ENCODE results near the gene MED8.
"Not testable (repeated sequence)": the region's sequence is repeated elsewhere in the genome, so short reads cannot be mapped to it uniquely, and the experiment has no call there.

Gene MED8

DNA sequence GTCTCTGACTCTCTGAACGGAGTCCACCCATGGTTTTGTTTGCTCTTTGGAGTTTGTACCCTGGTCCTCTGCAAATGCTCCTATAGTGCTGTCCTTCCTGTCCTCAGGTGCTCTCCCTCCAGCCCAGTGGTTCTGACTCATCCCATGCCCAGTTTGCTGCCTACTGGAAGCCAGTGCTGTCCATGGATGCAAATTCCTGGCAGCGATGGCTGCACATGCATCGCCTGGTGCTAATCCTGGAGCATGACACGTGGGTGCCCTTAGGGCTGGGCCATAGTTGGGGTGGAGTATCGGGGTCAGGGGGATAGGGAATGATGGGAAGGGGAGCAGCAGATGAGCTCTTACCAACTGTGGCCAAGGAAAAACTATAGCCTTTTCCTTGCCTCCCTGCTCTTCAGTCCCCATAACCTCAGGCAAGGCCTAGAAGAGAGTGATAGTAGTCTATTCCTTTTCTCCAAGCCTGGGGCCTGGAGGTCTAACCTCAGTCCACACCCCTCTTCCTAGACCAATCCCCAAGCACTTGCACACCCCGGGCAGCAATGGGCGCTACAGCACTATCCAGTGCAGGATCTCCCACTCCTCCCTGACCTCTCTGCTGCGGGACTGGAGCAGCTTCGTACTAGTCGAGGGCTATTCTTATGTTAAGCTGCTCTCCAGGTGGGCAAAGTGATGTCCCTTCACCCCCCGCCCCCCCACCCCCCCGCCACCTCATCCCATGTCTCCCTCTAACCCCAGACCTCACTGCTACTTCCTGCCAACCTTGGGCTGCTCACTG, 32.6 kb upstream of the MED8 start:
- DNase-seq, result no peak

- DNase-seq, result no peak
Measured at GRCh38 chr1:43421396-43421795, 31.8 kb upstream of the MED8 start.

- no peak for DNase-seq
Measured at GRCh38 chr1:43420874-43421273, 31.3 kb upstream of the MED8 start.

GRCh38 chr1:43419627-43420425, 30.2 kb upstream of the MED8 start:
- no peak for DNase-seq

DNA sequence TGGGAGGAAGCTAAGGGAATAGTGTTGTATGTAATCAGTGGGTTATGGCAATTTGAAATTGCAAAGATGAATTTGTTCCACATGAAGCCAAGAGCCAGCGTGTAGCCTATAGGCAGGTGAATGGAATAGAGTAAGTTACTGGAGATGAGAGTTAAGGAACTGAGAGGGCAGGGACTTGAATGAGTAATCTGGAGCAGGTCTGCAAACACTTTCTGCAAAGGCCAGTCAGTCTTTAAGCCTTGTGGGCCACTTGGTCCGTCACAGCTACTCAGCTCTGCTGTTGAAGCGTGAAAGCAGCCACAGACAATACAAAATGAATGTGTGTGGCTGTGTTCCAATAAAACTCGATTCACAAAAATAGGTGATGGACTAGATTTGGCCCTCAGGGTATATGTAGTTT, 29.3 kb upstream of the MED8 start:
- DNase-seq, result no peak

- no peak for DNase-seq
Measured at GRCh38 chr1:43415901-43416300, 26.3 kb upstream of the MED8 start.

- DNase-seq, result no peak
Measured at GRCh38 chr1:43414634-43415223, 25.1 kb upstream of the MED8 start.

DNA sequence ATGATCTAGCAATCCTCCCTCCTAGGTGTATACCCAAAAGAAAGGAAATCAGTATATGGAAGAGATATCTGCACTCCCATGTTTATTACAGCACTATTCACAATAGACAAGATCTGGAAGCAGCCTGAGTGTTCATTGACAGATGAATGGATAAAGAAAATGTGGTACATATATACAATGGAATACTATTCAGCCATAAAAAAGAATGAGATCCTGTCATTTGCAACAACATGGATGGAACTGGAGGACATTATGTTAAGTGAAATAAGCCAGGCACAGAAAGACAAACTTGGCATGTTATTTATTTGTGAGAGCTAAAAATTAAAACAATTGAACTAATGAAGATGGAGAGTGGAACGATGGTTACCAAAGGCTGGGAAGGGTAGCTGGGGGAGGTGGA, 23.8 kb upstream of the MED8 start:
- not testable (repeated sequence) for DNase-seq

GRCh38 chr1:43410571-43410970, 21.0 kb upstream of the MED8 start:
- DNase-seq, result no peak

DNA sequence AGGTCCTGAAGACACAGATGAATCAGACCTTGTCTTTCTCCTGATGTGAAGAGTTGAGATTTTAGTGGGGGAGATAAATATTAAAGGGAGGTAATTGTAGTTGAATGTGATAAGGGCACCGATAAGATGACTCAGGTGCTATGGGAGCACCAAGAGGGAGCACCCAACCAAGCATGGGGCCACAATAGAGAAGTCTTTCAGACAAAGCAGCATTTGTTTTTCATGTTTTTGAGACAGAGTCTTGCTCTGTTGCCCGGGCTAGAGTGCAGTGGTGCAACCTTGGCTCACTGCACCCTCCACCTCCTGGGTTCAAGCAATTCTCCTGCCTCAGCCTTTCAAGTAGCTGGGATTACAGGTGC, 16.3 kb upstream of the MED8 start:
- DNase-seq, result no peak

DNA sequence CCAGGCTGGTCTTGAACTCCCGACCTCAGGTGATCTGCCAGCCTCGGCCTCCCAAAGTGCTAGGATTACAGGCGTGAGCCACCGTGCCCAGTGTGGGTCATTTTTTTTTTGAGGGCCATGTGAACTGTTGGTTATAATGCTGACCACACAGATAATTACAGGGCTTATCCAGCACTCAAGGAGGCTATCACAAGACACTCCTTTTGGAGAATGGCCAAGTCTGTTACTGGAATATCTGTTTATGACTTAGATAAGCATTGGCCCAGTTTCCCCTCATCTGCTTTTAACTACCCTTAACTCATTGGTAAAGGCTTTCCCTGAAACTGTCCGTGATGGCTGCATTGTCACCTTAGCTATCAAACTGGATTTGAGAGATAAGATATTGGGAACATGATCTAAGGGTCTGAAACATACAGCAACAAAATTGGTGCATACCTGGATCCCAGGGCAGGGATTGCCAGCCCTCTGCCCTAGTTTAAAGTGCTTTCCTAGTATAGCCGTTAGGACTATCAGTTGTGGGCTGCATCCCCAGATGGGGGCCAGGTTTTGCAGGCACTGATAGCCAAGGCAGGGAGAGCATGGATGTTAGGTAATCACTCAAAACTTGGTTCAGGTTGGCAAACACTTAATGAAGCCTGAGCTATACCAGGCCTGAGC, 15.7 kb upstream of the MED8 start:
- DNase-seq, result no peak

- DNase-seq, result no peak
Measured at GRCh38 chr1:43404353-43404752, 14.8 kb upstream of the MED8 start.

- no peak for DNase-seq
Measured at GRCh38 chr1:43402089-43402865, 12.7 kb upstream of the MED8 start.

DNA sequence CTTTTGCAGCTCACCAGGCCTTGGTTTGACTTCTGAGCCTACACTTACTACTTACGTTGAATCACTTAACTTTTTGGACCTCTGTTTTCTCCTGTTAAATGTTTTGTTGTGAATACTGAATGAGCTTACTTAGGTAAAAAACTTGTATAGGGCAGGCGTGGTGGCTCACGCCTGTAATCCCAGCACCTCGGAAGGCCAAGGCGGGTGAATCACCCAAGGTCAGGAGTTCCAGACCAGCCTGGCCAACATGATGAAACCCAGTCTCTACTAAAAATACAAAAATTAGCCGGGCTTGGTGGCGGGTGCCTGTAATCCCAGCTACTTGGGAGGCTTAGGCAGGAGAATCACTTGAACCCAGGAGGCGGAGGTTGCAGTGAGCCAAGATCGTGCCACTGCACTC, 10.8 kb upstream of the MED8 start:
- not testable (repeated sequence) for DNase-seq

DNA sequence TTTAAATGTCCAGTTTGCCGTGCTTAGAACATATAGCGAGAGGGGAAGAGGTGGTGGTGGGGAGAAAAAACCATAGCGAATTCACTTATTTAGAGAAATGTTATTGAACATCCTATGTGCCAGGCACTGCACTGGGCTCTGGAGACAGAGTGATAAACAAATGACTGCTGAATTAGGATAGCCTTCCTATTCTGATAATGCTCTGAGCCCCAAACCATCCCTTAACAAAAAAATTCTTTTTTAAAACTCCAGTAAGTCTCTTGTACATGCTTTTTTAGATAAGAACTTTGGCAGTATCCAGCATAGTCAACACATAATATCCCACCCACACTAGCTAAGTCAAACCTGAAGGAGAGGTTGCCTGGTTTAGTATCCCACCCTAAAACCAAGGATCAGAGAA, 8.6 kb upstream of the MED8 start:
- no peak for DNase-seq

GRCh38 chr1:43396059-43396458, 6.5 kb upstream of the MED8 start:
- no peak for DNase-seq

DNA sequence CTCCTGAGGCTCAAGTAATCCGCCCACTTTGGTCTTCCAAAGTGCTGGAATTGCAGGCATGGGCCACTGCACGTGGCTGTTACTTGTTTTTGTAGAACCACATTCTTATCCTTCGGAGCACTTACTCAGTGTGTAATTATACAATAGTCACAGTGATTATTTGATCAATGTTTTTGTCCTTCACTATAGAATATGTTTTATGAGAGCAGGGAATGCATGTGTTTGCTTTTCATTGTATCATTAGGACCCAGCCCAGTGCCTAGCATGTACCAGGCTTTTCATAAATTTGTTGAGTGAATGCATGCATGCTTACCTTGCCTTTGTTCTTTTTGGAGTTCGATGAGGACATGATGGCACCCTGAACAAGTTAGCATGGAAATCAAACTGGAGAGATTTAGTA, 5.9 kb upstream of the MED8 start:
- DNase-seq, result no peak

GRCh38 chr1:43392702-43393101, 3.1 kb upstream of the MED8 start:
- DNase-seq, result no peak

DNA sequence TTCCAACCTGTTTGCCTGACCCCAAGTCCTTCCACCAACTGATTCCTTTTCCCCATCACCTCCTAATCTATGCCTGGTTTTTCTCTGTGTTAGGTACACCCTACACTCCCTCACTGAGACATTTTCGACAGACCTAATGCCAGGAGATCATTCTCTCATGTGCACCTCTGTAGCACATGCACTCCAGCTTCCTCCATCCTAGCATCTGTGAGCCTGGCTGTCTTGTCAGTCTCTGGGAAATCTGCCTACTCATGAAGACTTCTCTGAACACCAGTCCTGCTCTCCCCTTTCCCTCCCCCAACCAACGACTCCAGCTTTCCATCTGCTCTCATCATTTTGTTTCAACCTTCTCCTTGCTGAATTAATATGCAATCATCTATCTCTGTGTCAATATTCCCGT, 987 bp downstream of the MED8 start:
- DNase-seq, result no peak

- DNase-seq, result no peak
Measured at GRCh38 chr1:43387976-43388599, 1.5 kb downstream of the MED8 start.

- DNase-seq, result no peak
Measured at GRCh38 chr1:43386676-43387075, 2.9 kb downstream of the MED8 start.

DNA sequence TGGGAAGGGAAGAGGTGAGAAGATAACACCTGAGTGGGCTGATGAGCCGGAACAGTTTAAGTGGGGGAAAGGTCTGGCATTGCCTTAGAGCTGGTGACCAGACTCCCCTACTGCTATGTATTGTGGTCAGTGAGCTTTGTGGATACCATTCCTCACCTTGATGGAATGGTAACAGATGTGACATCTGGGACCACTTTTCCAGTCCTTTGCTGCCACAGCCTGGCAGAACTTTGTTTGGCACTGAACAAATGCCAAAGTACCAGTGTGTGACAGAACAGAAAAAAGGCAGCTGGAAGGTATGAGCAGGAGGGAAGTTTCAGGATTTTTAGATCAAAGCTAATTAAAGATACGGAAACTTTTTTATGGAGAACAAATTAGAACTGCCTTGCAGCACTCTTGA, 6.2 kb downstream of the MED8 start:
- DNase-seq, result no peak

Measured in NCI-H1436 treated with DMSO at 0.1 percent for 48 hours (cell line).